HG02870 (cell line): ENCODE data around the gene GPR155.
"Not testable (repeated sequence)": the region's sequence is repeated elsewhere in the genome, so short reads cannot be mapped to it uniquely, and the experiment has no call there.

ENCODE experiments used
- ATAC-seq: cut with Tn5 transposase; IDR thresholded peaks from one replicate; pipeline ENCODE4 v1.9.1; 2021; ENCODE audit warnings: mild to moderate bottlenecking, moderate library complexity; ENCODE audit not compliant: unreplicated experiment

The GPR155 gene

GRCh38 chr2:174493549-174494331 lies 6.9 kb upstream of the GPR155 start:
- peak; percentile 32 for ATAC-seq

DNA sequence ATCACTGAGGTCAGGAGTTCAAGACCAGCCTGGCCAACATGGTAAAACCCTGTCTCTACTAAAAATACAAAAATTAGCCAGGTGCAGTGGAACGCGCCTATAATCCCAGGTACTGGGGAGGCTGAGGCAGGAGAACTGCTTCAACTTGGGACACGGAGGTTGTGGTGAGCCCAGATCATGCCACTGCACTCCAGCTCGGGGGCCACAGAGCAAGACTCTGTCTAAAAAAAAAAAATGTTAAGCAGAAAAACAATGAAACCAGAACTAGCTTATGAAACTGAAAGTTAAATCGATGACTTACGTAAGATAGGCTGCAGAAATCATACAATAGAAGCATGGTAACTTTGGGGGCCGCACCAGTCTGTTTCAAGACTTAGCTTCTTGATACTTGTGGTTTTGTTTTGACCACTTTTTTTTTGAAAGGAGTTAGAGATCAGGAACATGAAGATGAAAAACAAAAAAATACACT lies 6.2 kb upstream of the GPR155 start:
- ATAC-seq: peak; percentile 96

- no peak for ATAC-seq
Observed at GRCh38 chr2:174491947-174492346, 5.1 kb upstream of the GPR155 start.

DNA sequence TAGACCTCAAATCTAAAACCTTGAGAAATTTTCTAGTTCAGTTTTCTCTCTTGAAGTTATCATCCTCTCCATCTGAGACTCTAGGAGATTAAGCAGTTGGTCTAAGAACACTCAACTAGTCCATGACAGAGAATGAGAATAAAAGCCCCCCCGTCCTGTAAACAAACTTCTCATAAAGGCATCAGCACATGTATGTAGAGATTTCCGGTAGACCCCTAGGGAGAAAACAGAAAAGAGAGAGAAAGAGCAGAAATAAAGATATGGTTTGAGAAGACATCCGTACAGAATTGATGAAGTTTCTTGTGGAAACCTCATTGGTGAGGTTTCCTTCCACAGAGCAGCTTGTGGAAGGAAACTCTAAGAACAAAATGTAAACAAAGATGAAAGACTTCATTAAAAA lies 3.2 kb upstream of the GPR155 start:
- ATAC-seq: no peak

- ATAC-seq: not testable (repeated sequence)
Observed at GRCh38 chr2:174489520-174489919, 2.7 kb upstream of the GPR155 start.

DNA sequence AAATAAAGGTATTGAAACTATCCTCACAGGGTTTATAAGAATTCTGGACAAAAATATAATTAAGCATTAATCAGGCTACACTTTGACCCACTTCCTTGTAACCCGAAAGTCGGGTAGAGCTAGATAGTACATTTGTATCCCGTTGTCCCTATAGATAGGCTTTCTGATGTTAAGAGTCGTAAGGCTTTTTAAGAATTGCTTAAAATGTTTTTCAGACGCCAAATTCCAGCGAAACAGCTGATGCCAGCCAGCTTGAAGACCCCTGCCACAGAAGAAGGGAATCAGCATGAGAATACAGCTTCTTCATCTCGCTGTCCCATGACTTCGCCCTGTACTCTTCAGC lies 962 bp upstream of the GPR155 start:
- no peak for ATAC-seq

DNA sequence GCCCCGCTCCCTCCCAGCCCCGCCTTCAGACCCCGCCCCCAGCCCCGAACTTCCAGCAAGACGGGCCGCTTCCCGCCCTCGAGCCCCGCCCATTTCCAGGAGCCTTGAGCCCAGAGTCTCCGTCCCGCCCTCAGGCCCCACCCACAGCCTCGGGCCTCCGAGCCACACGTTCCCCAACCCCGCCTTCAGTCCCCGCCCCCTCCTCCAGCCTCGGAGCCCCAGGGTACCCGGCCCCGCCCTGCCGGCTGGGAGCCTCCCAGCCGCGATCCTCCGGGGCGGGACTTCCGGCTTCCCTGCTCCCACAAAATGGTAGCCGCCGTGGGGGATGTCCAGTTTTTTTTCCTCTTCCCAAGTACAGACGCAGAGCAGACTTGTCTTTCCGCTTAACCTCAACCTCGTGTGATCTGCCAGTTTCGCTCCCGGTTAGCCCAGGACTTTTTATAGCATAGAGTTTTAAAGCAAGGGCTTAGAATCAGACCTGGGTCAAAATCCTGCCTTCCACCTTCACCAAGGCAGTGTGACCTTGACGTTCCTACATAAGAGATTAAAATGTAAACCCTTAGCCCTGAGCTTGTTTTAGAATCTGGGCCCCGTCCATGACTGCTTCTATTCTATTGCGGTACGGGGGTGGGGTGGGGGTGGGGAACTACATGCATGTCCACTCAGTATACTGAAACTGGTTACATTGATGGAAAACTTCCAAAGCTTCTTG lies 435 bp upstream of the GPR155 start:
- peak; percentile 81 for ATAC-seq

GRCh38 chr2:174485788-174486562 lies 854 bp downstream of the GPR155 start:
- no peak for ATAC-seq

GRCh38 chr2:174485045-174485444 lies 1.8 kb downstream of the GPR155 start:
- not testable (repeated sequence) for ATAC-seq

DNA sequence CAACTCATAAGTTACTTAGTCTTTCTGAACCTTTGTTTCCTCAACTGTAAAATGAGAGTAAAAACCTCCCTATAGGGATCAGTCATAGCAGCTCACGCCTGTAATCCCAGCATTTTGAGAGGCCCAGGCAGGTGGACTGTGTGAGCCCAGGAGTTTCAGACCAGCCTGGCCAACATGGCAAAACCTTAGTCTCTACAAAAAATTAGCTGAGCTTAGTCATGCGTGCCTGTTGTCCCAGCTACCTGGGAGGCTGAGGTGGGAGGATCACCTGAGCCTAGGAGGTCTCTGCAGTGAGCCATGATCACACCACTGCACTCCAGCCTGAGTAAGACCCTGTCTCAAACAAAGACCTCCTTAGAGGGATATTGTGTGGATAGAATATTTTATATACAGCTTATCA lies 2.3 kb downstream of the GPR155 start:
- no peak for ATAC-seq

GRCh38 chr2:174482854-174483253 lies 4.0 kb downstream of the GPR155 start:
- ATAC-seq: no peak

DNA sequence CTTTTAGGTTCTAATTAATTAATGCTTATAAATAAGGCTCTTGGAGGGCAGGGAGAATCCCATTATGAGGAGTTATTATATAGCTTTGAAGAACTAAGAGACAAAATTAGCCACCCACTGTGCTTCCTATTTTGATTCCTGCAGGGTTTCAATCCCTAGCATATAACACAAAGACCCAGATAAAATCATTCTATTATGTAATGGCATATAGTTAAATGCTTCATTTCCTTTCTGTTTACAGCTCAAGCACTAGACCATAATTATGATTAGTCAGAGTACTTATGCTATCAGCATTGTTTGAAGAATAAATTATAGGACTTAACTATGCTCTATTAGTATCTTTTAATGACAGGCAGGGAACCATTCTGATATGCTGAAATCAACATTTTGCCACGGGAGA lies 9.1 kb downstream of the GPR155 start:
- ATAC-seq: no peak

GRCh38 chr2:174473796-174474195 lies 13.0 kb downstream of the GPR155 start:
- no peak for ATAC-seq

- ATAC-seq: no peak
Observed at GRCh38 chr2:174465327-174465726, 21.5 kb downstream of the GPR155 start.

DNA sequence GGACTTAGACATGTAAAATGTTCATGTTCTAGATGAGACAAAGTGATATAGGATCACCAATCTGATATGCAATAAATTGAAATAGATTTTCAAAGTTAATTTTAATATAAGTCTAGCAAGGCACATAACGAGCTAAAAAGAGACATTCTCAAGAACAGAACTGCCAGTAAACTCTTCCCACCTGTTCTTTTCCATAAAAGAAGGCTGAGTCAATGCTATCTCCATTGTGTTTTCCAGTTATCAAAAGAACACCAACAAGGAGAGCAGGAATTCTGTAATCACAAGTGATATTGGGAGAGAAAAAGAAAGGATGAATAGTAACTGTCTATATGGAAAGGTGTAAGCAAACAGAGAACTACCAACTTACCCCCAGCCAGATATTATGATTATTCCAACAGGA lies 25.6 kb downstream of the GPR155 start:
- no peak for ATAC-seq

GRCh38 chr2:174454566-174454965 lies 32.3 kb downstream of the GPR155 start:
- ATAC-seq: no peak

GRCh38 chr2:174450021-174450816 lies 36.6 kb downstream of the GPR155 start:
- ATAC-seq: no peak

DNA sequence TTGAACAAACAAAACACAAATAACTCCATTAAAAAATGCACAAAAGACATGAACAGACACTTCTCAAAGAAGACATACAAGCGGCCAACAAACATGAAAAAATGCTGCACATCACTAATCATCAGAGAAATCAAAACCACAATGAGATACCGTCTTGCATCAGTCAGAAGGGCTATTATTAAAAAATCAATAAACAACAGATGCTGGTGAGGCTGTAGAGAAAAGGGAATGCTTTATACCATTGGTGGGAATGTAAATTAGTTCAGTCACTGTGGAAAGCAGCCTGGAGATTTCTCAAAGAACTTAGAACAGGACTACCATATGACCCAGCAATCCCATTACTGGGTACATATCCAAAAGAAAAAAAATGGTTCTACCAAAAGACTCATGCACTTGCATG lies 37.8 kb downstream of the GPR155 start:
- no peak for ATAC-seq

DNA sequence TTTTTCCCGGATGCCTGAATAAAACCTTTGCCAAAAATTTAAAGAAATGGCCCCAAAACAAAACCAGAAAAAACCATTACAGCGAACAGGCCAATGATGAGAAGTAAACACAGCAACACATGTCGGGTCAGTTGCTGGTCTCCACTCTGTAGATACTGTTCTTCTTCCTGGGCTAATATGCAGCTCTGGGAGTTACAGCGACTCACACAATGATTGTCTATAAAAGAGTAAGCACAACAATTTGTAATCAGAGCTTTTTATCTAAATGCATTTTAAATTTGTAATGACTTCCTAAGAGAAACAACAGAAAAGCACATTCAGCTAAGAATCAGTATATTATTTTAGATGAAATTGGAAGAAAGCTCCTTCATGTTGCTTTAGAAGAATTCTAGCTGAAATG lies 40.3 kb downstream of the GPR155 start:
- ATAC-seq: no peak

DNA sequence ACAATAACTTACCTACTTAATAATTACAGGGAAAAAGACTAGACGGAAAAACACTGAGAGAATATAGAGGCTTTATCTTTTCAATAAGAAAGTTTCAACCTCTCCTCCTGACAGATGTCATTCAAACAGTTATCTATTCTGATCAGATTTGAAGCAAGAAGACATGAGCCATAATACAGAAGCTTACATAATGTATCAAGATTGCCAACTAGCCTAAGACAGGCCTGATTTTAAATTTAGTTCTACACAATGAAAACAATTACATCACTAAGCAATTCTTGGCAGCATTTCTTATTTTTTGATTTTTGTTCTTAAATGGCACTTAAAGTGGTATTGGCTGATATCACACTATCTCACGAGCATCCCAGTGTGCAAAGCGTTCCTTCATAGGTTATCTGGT lies 41.6 kb downstream of the GPR155 start:
- no peak for ATAC-seq

- ATAC-seq: no peak
Observed at GRCh38 chr2:174444761-174445160, 42.1 kb downstream of the GPR155 start.
